Mesothelial cell of epicardium (in vitro differentiated cells): ENCODE results near the gene AFAP1L2. TPM values are rescaled to one million over a fixed set of nuclear protein-coding genes. Genes with fewer than 3 reads are reported as not detected.
A peak's percentile ranks its signal among the peaks of the same experiment; 100 is the strongest.

Experiments
- DNase-seq, 2 experiments: peaks; one replicate each; pipeline ENCODE4 v3.0.0; 2021; ENCODE audit warnings: low spot score in 2 of 2; ENCODE audit not compliant: unreplicated experiment in 2 of 2
- H3K27ac Mint-ChIP-seq: 2 replicates; pipeline ENCODE4 v1.8.0; 2021; ENCODE audit warnings: mixed read lengths
- H3K27me3 Mint-ChIP-seq: 2 replicates; pipeline ENCODE4 v1.8.0; 2021; ENCODE audit warnings: low read depth, mixed read lengths
- H3K36me3 Mint-ChIP-seq: 2 replicates; pipeline ENCODE4 v1.8.0; 2021; ENCODE audit warnings: mixed read lengths
- H3K4me1 Mint-ChIP-seq: 2 replicates; pipeline ENCODE4 v1.8.0; 2021; ENCODE audit warnings: mixed read lengths
- H3K4me3 Mint-ChIP-seq: 2 replicates; pipeline ENCODE4 v1.8.0; 2021; ENCODE audit warnings: mild to moderate bottlenecking, moderate library complexity, mixed read lengths
- H3K9me3 Mint-ChIP-seq: 2 replicates; pipeline ENCODE4 v1.8.0; 2021; ENCODE audit warnings: mixed read lengths
- total RNA-seq: library from RNA; stranded (reverse); gene quantifications from 3 replicates; pipeline ENCODE4 v1.2.1, GENCODE V29; 2021
- TF ChIP-seq, protein P1 (sequence below): fragments of 200-600 bp; sonication (generic); IDR thresholded peaks from one replicate; pipeline ENCODE4 v1.5.0; 2021; ENCODE audit warnings: antibody characterized with exemption; ENCODE audit not compliant: unreplicated experiment

AFAP1L2 gene
- total RNA-seq, 1 donor from 2014 or later = 5.7 TPM

DNA sequence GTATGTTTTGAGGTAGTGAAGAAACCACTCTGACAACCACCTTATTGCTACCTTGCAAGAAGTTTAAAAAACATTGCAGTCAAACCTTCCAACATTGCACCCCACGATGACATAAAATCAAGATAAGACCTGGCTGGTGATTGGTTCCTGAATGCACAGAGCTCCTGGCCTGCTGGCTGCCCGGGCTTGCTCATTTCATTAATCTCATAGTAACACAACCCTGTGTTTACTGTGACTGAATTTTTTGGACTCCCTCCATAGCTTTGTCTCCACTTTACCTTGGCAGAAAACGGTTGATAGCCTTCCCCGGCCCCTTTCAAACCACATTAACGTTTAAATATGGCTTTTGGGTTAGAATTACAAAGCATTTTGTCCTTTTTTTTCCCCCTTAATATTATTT is 137.8 kb downstream of the AFAP1L2 start:
- H3K4me1 Mint-ChIP-seq = peaks cover 36% of the 10 kb centered on the region
- peak overlapping the region; percentile 72 for H3K27ac Mint-ChIP-seq
- H3K9me3 Mint-ChIP-seq = no peaks in the 10 kb centered on the region
- no peak overlapping the region for H3K4me3 Mint-ChIP-seq
- H3K36me3 Mint-ChIP-seq = no peaks in the 10 kb centered on the region
- no peaks in the 10 kb centered on the region for H3K27me3 Mint-ChIP-seq
- no peak for DNase-seq
- TF ChIP-seq, protein P1, sequence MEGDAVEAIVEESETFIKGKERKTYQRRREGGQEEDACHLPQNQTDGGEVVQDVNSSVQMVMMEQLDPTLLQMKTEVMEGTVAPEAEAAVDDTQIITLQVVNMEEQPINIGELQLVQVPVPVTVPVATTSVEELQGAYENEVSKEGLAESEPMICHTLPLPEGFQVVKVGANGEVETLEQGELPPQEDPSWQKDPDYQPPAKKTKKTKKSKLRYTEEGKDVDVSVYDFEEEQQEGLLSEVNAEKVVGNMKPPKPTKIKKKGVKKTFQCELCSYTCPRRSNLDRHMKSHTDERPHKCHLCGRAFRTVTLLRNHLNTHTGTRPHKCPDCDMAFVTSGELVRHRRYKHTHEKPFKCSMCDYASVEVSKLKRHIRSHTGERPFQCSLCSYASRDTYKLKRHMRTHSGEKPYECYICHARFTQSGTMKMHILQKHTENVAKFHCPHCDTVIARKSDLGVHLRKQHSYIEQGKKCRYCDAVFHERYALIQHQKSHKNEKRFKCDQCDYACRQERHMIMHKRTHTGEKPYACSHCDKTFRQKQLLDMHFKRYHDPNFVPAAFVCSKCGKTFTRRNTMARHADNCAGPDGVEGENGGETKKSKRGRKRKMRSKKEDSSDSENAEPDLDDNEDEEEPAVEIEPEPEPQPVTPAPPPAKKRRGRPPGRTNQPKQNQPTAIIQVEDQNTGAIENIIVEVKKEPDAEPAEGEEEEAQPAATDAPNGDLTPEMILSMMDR = no peak

DNA sequence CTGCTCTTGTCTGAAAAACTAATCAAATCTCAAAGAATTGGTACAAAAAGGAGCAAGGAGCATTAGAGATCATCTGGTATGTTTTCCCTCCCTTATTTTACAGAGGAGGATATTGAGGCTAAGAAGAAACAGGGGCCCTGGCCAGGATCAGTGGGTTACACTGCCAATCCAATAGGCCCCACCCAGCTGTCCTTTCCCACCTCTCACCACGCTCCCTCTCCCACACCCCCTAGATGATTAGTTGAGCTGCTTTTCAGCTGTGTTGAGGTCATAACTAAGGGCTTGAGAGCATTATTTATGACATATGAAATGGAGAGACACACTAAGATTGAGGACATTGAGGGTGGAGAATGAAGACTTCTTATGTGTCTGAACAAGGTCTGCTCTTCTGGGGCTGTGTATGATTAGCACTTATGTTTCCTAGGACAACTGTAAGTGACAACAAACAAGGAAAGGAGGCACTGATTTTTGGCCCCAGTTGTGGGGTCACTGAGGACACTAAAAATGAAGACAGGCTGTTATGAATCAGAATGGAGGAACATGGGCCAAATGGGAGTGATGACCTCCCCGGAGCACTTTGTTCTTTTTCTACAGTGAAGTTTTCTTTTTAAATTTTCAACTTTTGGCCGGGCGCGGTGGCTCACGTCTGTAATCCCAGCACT is 138.8 kb downstream of the AFAP1L2 start:
- H3K9me3 Mint-ChIP-seq = no peaks in the 10 kb centered on the region
- H3K27ac Mint-ChIP-seq = peak overlapping the region; percentile 50
- no peak for DNase-seq
- H3K27me3 Mint-ChIP-seq = no peaks in the 10 kb centered on the region
- TF ChIP-seq, protein P1 = no peak
- H3K36me3 Mint-ChIP-seq = no peaks in the 10 kb centered on the region
- H3K4me3 Mint-ChIP-seq = no peak overlapping the region
- peaks cover 26% of the 10 kb centered on the region for H3K4me1 Mint-ChIP-seq

DNA sequence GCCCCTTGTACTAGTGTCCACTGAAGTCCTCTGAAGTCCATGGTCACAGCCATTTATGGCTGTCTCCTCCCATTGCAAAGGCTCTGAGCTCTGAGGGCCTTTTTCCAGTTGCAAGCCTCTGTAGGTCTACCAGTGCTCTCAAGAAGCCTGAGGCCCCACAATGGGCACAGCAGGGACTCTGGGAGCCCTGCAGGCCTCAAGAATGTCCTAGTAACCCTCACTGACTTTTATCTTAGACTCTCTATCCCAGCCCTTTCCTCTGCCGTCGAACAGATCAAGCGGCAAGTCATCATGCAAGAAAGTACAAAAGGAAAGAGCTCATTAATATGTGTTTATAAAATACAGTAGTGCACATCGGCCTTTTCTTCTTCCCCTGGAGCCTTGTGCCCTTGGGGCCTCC is 141.8 kb downstream of the AFAP1L2 start:
- Mint-ChIP-seq H3K4me3 (no peak overlapping the region), H3K9me3 (no peaks in the 10 kb centered on the region), H3K27me3 (no peaks in the 10 kb centered on the region), H3K27ac (no peak overlapping the region), H3K36me3 (no peaks in the 10 kb centered on the region), H3K4me1 (peaks cover 31% of the 10 kb centered on the region)
- DNase-seq = no peak
- TF ChIP-seq, protein P1 = no peak

DNA sequence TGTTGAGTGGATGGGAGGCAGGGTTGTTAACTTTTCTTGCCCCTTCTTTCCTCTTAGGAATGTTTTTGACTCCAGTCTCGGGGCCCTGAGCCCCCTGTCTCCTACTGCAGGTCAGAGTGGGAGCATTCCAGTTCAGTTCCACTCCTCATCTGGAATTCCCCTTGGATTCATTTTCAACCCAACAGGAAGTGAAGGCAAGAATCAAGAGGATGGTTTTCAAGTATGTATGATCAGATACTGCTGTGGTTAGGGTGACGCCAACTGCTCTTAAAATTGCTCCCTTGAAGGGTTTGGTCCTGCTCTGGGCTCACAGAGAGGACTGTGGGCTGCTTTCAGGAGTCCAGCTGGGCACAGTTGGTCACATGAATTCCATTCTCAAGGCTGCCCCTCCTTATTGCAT is 143.2 kb downstream of the AFAP1L2 start:
- Mint-ChIP-seq H3K4me3 (no peak overlapping the region), H3K27ac (no peak overlapping the region), H3K4me1 (peaks cover 32% of the 10 kb centered on the region), H3K36me3 (no peaks in the 10 kb centered on the region), H3K9me3 (no peaks in the 10 kb centered on the region), H3K27me3 (no peaks in the 10 kb centered on the region)
- TF ChIP-seq, protein P1 = no peak
- DNase-seq = no peak

DNA sequence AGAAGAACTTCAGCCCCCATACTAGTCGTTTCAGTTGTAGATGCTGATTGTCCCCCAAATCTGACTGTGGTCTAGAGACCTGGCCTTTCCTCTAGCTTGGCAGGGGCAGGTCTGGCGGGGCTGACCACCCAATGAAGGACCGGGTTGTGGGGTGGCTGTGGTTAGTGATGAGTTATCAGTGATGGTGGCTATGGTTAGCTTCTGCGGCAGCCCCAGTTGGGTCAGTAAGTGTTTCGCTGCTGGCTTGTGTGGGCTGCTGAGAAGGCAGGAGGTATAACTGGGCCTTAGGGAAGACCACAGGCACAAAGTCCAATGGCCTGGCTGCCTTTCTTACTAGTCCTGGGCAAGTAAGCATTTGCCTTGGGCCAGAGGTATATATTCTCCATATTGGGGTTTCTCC is 143.9 kb downstream of the AFAP1L2 start:
- no peak for DNase-seq
- Mint-ChIP-seq H3K4me1 (peaks cover 30% of the 10 kb centered on the region), H3K27ac (no peak overlapping the region), H3K9me3 (no peaks in the 10 kb centered on the region), H3K27me3 (no peaks in the 10 kb centered on the region), H3K4me3 (no peak overlapping the region), H3K36me3 (peaks cover 2% of the 10 kb centered on the region)
- TF ChIP-seq, protein P1 = no peak
